Stimulated activated CD8-positive, alpha-beta memory T cell treated with anti-CD3 and anti-CD28 coated beads, Interleukin-15, amount 100 ng/mL, for 24 hours (primary cell): ENCODE data around the gene SMIM8.

ENCODE experiments used
- DNase-seq: peaks from one replicate; pipeline ENCODE4 v3.0.0-alpha.2; 2020; ENCODE audit warnings: low read depth

Gene SMIM8

DNA sequence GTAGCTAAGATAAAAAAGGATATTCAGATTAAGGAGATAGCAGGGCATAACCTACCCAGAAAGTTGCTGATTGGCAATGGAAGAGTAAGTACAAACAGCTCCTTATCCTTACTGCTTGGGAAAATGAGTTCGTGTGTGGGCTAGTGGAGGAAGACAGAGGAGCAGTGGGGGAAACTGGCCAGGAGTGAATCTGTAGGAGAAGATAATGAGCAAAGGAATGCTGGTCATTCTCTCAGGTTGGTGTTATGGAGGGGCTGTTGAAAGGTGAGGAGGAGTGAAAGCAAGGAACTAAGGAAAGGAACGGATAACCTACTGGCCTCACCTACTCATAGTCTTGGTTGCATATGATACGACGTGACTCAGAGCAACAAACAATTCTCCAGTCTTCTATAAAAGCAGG lies 14.0 kb downstream of the SMIM8 start:
- DNase-seq, result no peak

DNA sequence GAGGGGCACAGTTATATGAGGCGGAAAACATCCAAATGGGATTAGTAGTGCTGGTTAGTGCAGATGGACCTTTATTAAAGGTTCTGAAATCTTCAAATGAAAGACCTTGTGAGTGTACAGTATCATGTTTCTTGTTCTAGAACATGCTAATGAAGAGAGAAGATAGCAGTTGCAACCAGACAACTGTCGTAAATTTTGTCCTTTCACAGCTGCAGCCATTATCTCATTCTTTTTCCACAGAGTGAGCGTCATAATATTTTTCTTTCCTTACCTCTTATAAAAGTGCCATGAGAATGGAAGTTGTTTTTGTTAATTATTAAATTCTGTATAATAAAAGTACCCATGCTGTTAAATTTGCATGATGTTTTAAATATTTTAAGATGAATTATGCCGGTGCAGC lies 17.8 kb downstream of the SMIM8 start:
- no peak for DNase-seq

DNA sequence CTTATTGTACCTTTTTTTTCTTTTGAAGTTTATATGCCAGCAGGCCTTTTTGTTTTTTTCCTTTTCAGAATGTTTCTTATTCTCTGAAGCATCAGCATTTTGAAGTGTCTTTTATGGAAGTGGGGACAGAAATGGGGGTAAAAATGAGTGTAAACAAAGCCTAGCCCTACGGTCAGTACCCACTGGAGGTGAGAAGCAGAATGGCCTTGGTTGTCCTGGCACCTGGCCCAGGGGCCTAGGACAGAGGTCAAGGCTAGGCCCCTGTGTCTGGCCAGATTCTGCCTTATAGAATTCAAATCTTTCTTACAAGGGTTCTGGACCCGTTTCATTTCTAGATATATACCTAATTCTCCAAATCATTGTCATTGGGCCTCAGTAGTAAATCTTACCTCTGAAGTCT lies 18.8 kb downstream of the SMIM8 start:
- DNase-seq, result no peak

DNA sequence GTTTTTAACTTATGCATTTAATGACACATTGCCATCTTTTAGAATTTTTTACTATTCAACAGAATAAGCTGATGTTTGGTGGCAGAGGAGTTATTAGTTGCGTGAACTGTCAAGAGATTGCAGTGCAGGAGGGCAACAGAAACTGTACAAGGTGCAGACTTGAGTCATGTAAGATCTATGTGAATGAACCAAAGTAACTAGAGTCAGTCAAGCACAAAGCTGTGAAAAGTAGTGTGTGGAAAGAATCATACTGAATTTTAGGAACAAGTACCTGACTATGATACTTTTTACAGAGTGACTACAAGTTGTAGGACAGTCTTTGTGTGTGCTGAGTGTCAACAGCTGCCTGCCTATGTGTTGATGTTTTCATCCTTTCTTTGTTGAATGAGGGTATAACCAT lies 19.5 kb downstream of the SMIM8 start:
- DNase-seq, result no peak

DNA sequence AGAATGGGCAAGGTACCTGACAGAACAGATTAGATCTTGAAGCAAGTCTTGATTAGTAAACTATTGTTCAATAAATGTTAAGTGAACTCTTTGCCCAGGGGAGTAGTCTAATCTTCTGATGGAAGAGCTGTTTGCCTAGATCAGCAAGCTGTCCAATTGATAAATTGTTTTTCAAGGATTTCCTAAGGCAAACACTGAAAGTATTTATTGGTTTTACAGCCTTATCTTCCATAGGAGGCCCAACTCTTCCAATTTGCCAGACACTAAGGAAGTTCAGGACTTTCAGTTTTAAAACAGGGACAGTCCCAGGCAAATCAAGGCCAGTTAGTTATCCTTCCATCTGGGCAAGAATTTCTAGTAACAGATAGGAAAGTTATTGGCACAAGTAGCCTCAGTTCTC lies 20.4 kb downstream of the SMIM8 start:
- no peak for DNase-seq

DNA sequence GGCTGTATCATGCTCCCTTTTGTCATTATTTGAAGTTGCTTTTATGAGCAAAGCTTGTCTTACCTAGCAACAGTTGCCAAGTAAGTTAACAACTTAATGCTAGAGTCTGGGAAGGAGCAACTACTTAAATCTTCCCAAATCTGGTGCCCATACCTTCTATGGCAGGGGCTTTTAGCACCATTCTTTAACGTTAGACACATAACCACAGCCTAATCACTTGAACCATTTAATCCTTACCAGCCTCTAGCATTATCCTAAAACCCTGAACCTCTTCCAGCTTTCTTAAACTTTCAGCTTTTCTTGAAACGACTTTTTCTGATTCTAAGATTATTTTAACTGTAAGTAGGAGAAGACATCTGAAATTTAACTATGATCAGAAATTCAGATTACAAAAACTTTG lies 22.3 kb downstream of the SMIM8 start, which contains the start of gene C6orf163:
Gene C6orf163, plus strand, starts transcription at position 83 of the 400 bp plus-strand sequence. Its CDS starts 287 bp downstream, at position 370.
- no peak for DNase-seq

DNA sequence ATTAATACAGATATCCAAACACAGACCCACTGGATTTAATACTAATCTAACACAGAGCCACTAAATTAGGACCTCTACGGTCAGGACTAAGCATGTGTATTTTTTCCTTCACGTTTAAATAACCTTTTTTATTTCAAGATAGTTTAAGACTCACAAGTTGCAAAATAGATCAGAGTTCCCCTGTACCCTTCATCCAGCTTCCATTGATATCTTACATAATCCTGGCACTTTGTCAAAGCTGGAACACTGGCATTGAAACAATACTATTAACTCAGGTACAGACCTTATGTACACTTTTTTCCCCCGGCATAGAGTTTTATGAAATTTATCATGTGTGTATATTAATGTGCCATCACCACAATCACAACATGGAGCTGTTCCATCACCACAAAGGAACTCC lies 24.3 kb downstream of the SMIM8 start:
- DNase-seq, result no peak

DNA sequence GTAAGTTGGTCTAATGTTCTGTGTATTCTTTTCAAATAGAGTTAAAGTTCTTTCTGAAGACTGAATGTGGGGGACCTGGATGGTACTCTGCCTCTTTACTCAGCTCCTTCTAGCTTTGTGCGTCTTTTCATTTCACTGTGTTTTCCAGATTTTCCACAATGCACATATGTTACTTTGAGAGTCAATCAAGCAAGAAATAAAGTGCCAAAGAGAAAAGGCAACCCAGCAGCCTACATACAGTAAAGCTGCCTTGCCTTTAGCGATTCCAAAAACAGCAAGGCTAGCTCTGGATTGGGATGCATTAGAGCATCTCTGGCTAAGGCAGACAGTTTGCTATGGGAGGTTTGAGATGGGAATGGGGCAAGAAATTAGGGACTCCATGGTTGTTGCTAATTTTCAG lies 27.5 kb downstream of the SMIM8 start:
- DNase-seq, result no peak

DNA sequence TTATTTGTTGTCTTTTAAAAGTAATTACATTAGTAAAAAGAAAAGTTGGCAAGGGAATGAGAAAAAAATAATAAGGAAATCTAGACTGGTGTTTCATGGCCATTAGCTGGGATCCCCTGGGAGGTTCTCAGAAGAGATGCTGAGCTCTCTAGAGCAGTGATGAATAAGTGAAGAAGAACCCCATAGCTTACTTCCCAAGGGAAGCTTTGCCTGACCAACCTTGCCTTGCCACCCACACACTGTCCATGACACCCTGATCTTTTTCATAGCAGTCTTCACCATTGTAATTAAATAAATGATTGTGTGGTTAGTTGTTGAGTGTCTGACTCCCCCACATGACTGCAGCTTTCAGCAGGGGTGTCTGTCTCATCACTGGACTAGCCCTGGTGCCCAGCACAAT lies 28.1 kb downstream of the SMIM8 start:
- DNase-seq, result no peak

DNA sequence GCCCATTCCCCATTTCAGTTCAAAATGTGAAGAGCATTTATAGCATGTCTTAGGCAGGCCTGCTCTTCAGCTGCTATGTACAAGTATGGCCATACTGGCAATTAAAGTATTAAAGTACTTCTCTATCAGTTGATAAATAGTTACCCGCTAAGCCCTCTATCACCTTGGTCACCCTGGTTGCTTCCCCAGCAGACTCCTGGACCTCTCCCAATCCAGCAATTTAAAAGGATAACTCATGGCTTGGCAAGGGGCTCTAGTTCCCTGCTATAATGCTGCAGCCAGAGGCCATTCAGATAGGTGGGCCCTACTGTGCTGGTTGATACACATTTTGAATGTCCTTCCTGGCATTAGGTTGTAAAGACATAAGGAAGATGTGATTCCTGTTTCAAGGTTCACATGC lies 29.2 kb downstream of the SMIM8 start:
- no peak for DNase-seq

DNA sequence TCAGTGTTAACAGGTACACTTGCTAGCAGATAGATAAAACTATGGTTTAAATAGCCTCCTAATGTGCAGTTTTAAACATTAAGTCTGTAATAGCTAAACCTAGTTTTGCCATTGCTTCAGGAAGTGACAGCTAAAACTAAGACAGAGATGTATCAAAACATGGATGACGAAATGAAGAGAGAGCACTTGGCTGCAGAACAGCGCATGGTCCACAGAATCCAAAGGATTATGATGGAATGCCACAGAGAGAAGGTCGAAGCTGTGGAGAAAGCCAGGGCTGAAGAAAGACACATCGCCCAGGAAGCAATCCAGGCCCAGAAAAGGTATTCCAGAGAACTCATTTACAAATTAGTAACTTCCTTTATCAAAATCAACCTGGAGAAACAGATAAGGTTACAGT lies 33.8 kb downstream of the SMIM8 start:
- DNase-seq, result no peak

DNA sequence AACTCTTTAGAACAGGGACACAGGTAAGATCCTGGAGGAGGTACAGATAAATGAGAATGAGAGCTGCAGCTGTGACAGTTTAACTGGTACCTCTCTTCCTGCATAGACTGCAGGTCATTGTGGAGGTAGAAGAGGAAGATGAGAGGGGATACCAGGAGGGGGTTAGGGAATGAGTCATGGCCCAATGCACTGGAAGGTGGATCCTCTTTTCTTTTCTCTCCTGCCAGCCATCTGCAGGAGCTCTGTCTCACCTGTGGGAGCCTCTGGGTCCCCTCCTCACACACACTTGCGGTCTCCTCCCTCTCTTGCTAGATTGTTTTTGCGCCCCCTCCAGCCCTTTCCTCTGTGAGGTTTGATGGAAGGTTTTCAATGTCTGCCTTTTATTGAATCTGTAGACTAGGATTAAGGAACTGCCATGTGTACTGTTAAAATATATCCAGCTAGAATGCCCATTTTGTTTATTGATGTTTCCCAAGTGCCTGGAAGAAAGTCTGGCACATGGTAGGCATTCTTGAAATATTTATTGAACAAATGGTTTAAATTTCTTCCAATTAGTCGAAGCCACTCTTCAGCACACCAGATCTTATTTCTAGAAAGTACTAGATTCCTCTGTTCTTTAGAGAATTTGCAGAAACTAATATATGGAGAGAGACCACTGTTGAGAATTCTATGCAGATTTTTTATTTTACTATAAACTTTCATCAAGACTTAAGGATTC lies 35.2 kb downstream of the SMIM8 start:
- DNase-seq, result no peak

DNA sequence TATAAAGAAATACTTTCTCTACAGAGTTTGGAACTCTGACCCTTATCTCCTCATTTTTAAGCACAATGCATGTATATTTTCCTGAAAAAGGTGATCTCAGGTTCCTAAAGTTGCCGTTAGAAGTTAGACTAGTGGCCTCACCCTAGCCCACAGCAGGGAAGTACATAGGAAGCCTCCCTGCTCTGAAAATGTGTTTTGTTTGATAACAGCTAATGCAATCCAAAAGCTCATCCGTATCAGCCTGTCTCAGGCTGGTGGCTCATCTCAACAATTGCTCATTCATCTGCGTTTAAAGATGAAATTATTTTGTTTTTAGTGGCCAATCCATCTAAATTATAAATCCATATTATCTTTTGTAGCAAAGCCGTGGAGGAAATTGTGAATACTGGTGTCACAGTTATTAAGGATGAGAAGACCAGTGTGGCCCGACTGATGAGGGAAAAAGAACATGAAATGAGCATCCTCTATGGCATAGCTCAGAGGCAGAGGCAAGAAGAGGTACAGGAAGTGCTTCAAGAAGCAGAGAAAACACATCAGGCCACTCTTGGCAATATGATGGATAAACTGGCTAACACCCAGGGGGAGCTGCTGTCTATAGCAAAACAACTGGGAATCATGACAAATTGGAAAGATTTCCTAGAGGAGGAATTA lies 42.3 kb downstream of the SMIM8 start:
- no peak for DNase-seq

DNA sequence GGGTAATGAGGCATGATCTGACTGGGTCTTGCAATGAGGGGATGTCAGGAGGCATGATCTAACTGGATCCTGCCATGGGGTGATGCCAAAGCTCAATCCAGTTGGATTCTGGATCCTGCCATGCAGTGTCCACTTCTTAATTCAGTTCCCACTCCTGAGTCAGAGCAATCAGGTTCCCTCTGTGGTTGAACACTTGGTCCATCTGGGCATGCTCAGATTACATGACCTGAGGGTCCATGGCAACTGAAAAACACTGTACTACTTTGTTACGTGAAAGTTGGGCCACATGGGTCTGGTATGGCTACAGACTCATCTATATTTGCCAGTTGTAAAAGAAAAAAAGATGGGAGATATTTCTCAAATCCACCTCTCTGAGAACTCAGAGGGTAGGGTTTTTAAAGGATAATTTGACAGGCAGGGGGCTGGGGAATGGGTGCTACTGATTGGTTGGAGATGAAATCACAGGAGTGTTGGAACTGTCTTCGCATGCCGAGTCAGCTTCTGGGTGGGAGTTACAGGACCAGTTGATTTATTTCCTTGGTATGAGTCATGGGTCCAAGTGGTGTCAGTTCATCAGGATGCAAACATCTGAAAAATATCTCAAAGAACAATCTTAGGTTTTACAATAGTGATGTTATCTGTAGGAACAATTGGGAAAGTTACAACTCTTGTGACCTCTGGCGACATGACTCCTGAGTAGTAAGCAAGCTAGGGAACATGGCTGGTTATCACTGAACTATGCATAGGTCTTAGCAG lies 43.9 kb downstream of the SMIM8 start:
- DNase-seq, result no peak

DNA sequence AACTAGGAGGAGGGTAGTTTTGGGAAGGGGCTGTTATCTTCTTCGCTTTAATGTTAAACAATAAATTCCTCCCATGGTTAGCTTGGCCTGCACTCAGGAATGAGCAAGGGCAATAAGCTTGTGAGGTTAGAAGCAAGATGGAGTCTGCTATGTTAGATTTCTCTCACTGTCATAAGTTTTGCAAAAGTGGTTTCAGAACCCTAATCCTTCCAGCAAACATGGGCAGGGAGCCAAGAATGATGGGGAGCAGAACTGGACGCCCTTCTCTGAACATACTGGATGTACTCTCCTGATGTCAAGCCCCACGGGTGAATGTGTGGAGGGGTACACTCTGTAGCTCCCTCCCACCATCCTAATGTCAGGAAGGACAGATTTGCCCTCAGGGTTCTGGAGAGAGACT lies 44.5 kb downstream of the SMIM8 start:
- no peak for DNase-seq

DNA sequence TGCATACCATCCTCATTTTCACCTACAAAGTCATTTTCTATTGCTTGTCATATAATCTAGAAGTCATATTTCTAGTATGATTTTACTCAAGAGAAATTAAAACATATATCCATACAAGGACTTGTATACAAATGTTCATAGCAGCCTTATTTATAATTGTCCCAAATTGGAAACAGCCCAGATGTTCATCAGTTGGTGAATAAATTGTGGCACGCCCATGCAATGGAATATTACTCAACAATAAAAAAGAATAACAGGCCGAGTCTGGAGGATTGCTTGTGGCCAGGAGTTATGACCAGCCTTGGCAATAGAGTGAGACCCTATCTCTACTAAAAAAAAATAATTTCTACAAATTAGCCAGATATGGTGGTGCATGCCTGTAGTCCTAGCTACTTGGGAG lies 51.0 kb downstream of the SMIM8 start:
- DNase-seq, result no peak

DNA sequence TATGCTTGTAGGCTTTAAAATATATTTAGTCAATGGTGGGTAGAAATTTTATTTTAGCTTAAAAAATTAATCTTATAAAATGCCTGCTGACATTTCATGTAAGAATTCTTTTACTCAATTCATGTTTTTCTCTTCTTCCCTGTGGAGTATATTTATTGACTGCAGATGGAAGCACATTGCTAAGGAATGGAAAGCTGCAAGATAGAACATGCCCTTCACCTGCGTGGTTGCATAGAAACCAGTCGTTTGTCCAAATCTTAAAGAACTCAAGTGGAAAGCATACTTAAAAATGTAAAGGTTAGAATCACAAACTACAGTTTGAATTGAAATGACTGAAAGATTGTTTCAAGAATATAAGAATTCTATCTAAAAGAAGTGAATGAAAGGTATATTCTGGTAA lies 52.9 kb downstream of the SMIM8 start:
- no peak for DNase-seq

DNA sequence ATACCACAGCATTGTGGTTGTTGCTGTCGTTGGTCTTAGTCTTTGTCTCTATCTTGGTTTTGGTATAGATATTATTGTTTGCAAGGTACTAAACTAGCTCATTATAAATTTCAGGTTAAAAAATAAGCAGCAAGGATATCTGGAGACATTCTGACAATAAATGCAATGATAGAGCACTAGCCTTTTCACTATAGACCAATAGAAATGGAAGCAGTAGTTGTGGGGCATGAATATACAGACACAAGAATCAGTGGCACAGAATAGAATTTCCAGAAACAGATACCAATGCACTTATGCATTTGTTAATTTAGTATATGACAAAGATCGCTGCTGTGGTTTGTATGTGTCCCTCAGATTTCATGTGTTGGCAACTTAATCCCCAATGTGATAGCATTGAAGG lies 54.3 kb downstream of the SMIM8 start:
- no peak for DNase-seq

DNA sequence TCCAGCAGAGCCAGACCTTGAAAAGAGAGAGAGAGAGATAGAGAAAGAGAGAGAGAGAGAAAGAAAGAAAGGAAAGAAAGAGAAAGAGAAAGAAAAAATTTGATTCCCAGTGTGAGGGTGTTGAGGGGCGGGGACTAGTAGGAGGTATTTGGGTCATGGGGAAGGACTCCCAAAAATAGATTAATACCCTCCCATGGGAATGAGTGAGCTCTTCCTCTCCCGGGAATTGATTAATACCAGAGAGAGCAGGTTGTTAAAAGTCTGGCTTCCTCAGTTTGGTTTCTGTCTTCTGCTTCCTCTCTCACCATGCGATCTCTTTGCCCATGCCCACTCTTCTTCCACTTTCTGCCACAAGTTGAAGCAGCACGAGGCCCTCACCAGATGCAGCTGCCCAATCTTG lies 56.6 kb downstream of the SMIM8 start:
- no peak for DNase-seq

DNA sequence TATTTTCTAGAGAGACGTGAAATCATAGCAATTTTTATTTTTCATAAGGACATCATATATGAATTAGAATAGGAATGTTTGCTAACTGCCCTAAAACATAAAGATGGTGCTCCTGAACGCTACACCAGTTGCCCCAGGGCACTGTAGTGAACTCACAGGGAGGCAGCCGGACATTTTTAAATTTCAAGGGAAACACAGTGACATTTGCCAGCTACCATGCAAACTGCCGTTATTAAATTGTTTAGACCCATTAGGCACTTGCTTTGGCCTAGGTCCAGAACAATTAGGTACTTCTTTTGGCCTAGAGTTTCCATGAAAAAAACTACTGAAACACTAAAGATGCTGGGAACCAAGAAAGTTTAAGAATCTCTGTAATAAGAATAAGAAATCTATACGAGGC lies 60.5 kb downstream of the SMIM8 start:
- DNase-seq, result no peak

DNA sequence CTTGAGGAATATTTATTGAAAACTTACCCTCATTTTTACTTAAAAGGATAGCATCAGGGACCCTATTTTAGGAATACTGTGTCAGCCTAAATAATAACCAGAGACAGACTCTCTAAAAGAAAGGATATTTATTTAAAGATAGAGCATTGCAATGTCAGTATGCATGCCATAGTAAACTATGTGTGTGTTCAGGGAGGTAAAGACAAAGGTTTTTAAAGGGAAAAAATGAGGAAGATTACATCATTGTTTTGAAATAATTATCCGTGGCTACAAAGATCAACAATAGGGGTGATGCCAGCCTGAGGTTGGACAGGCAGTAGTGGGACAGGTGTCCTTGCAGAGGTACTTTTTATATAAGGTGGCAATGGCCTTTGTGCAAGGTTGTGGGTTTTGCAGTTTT lies 61.6 kb downstream of the SMIM8 start:
- DNase-seq, result no peak

DNA sequence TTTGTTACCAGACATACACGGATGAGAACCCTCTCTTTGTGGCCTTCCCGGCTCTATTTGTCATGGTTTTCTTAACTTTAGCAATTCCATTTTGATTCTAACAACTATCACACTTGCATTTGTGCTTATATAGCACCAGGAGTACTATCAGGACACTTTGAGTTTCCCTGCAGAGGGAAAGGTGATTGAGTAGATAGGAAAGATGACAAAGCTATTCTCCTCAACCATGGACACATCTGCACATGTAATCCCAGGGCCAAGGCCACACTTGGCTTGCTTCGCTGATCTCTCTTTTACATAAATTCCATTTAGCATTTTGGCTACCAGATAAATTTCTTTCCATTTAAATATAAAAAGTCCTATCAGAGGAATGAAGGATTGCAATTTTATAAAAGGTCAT lies 62.1 kb downstream of the SMIM8 start:
- no peak for DNase-seq

DNA sequence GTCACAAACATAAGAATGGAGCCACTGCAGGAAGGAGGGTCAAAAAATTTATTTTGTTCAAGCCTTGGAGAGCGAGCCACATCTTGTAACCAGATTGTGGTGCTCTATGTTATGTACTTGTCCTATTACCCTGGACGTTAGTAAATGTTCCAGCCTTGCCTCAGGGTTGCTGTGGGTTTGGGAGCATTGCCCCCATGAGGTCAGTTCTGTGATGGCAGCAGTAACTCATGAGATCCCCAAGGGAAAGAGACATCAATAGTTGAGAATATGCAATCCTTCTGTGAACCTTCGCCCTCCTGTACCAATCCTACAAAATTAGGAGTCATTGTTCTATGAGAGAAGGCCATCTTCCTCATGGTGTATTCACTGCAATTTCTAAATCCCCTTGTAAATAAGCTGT lies 68.9 kb downstream of the SMIM8 start:
- DNase-seq, result no peak
